Astrocyte (in vitro differentiated cells and primary cell): ENCODE results near the gene CAPS. TPM values are rescaled to one million over a fixed set of nuclear protein-coding genes. Genes with fewer than 3 reads are reported as not detected.

Experiments used
- DNase-seq: peaks from one replicate; pipeline ENCODE4 v3.0.0-alpha.2; 2010; ENCODE audit warnings: low read depth
- FAIRE-seq: peaks from 2 replicates; lab custom pipeline; 2011; peaks lifted over from hg19 to GRCh38; lab: Jason Lieb, UNC
- H2AFZ ChIP-seq: 2 replicates; pipeline ENCODE4 v1.6.0; 2012; ENCODE audit warnings: low read depth, low read length, inconsistent platforms
- H3K27ac ChIP-seq: 2 replicates; pipeline ENCODE4 v1.5.1; 2011; ENCODE audit warnings: low read depth, low read length, inconsistent platforms
- H3K27me3 ChIP-seq: 2 replicates; pipeline ENCODE4 v1.6.0; 2011; ENCODE audit warnings: low read length, inconsistent platforms; ENCODE audit not compliant: insufficient read depth
- H3K36me3 ChIP-seq: 2 replicates; pipeline ENCODE4 v1.5.1; 2011; ENCODE audit warnings: low read length, inconsistent platforms; ENCODE audit not compliant: insufficient read depth
- H3K4me1 ChIP-seq: 2 replicates; pipeline ENCODE4 v1.5.1; 2011; ENCODE audit warnings: low read length, inconsistent platforms; ENCODE audit not compliant: insufficient read depth
- H3K4me2 ChIP-seq: 2 replicates; pipeline ENCODE4 v1.6.0; 2012; ENCODE audit warnings: low read length, inconsistent platforms
- H3K4me3 ChIP-seq: 2 replicates; pipeline ENCODE4 v1.5.1; 2011; ENCODE audit warnings: low read depth, mild to moderate bottlenecking, low read length, inconsistent platforms; ENCODE audit not compliant: insufficient read depth
- H3K79me2 ChIP-seq: 2 replicates; pipeline ENCODE4 v1.6.0; 2012; ENCODE audit warnings: mild to moderate bottlenecking, low read length, inconsistent platforms; ENCODE audit not compliant: insufficient read depth
- H3K9ac ChIP-seq: 2 replicates; pipeline ENCODE4 v1.6.0; 2012; ENCODE audit warnings: mild to moderate bottlenecking, low read length, inconsistent platforms
- H3K9me3 ChIP-seq: 2 replicates; pipeline ENCODE4 v1.5.1; 2012; ENCODE audit warnings: low read depth, mild to moderate bottlenecking, low read length, inconsistent platforms; ENCODE audit not compliant: insufficient read depth
- H4K20me1 ChIP-seq: 2 replicates; pipeline ENCODE4 v1.6.0; 2012; ENCODE audit warnings: low read length, inconsistent platforms; ENCODE audit not compliant: insufficient read depth
- H3K27ac Mint-ChIP-seq: one replicate; pipeline ENCODE4 v1.8.0; 2021; ENCODE audit warnings: mild to moderate bottlenecking, mixed read lengths; ENCODE audit not compliant: unreplicated experiment
- H3K27me3 Mint-ChIP-seq: one replicate; pipeline ENCODE4 v1.8.0; 2021; ENCODE audit warnings: low read depth, mixed read lengths; ENCODE audit not compliant: unreplicated experiment
- H3K36me3 Mint-ChIP-seq: one replicate; pipeline ENCODE4 v1.8.0; 2021; ENCODE audit warnings: low read depth, mixed read lengths; ENCODE audit not compliant: unreplicated experiment
- H3K4me1 Mint-ChIP-seq: one replicate; pipeline ENCODE4 v1.8.0; 2021; ENCODE audit warnings: low read depth, mixed read lengths; ENCODE audit not compliant: unreplicated experiment
- H3K4me3 Mint-ChIP-seq: one replicate; pipeline ENCODE4 v1.8.0; 2021; ENCODE audit warnings: mild to moderate bottlenecking, moderate library complexity, mixed read lengths; ENCODE audit not compliant: unreplicated experiment
- H3K9me3 Mint-ChIP-seq: one replicate; pipeline ENCODE4 v1.8.0; 2021; ENCODE audit warnings: mild to moderate bottlenecking, mixed read lengths; ENCODE audit not compliant: unreplicated experiment
- CTCF ChIP-seq: IDR thresholded peaks from 2 replicates; pipeline ENCODE4 v1.5.1; 2011; ENCODE audit warnings: low read depth, mild to moderate bottlenecking, inconsistent platforms, low read length, moderate library complexity; ENCODE audit not compliant: insufficient read depth
- EZH2 ChIP-seq: IDR thresholded peaks from 2 replicates; pipeline ENCODE4 v1.6.1; 2012; ENCODE audit warnings: mild to moderate bottlenecking, low read length, inconsistent platforms; ENCODE audit not compliant: insufficient read depth
- total RNA-seq: library from RNA; stranded (reverse); gene quantifications from 2 replicates; pipeline ENCODE4 v1.2.1, GENCODE V29; 2021

Gene CAPS
- total RNA-seq, 1 donor from 2014 or later, result 6.2 TPM

- no peak overlapping the region for H3K27ac Mint-ChIP-seq
- FAIRE-seq (no peak), DNase-seq (no peak)
- H3K27me3 Mint-ChIP-seq, result no peaks in the 10 kb centered on the region
- peaks cover 39% of the 10 kb centered on the region for H3K4me1 Mint-ChIP-seq
- H3K4me3 Mint-ChIP-seq, result peak overlapping the region; percentile 5
- Histone ChIP-seq H3K9ac (no peak overlapping the region), H3K9me3 (no peaks in the 10 kb centered on the region), H3K4me2 (no peak overlapping the region), H3K4me3 (no peak overlapping the region), H2AFZ (no peak overlapping the region), H3K27ac (no peak overlapping the region), H3K79me2 (peaks cover 96% of the 10 kb centered on the region), H4K20me1 (peaks cover 95% of the 10 kb centered on the region), H3K27me3 (no peaks in the 10 kb centered on the region), H3K36me3 (no peaks in the 10 kb centered on the region), H3K4me1 (peaks cover 31% of the 10 kb centered on the region)
- H3K9me3 Mint-ChIP-seq, result no peaks in the 10 kb centered on the region
- H3K36me3 Mint-ChIP-seq, result peaks cover 4% of the 10 kb centered on the region
- TF ChIP-seq CTCF (no peak), EZH2 (no peak)
These were observed 44.2 kb downstream of the CAPS start for GRCh38 chr19:5958074-5958850.

GRCh38 chr19:5958851-5959122 is 44.7 kb downstream of the CAPS start:
- peaks cover 34% of the 10 kb centered on the region for H3K4me1 Mint-ChIP-seq
- Histone ChIP-seq H3K9me3 (no peaks in the 10 kb centered on the region), H2AFZ (no peak overlapping the region), H3K4me1 (peaks cover 27% of the 10 kb centered on the region), H4K20me1 (peaks cover 95% of the 10 kb centered on the region), H3K79me2 (peaks cover 96% of the 10 kb centered on the region), H3K36me3 (no peaks in the 10 kb centered on the region), H3K9ac (no peak overlapping the region), H3K27me3 (no peaks in the 10 kb centered on the region), H3K4me3 (no peak overlapping the region), H3K27ac (no peak overlapping the region), H3K4me2 (no peak overlapping the region)
- H3K4me3 Mint-ChIP-seq, result no peak overlapping the region
- no peak for DNase-seq
- no peak overlapping the region for H3K27ac Mint-ChIP-seq
- FAIRE-seq, result no peak
- no peaks in the 10 kb centered on the region for H3K27me3 Mint-ChIP-seq
- TF ChIP-seq EZH2 (no peak), CTCF (no peak)
- H3K9me3 Mint-ChIP-seq, result no peaks in the 10 kb centered on the region
- peaks cover 4% of the 10 kb centered on the region for H3K36me3 Mint-ChIP-seq
